ENCODE results near the gene TBC1D5. TPM values are rescaled to one million over a fixed set of nuclear protein-coding genes. Genes with fewer than 3 reads are reported as not detected.
"Not testable (repeated sequence)": the region's sequence is repeated elsewhere in the genome, so short reads cannot be mapped to it uniquely, and the experiment has no call there.

TBC1D5 gene
- total RNA-seq, 1 experiment from 2014 or later: 36.4 TPM

DNA sequence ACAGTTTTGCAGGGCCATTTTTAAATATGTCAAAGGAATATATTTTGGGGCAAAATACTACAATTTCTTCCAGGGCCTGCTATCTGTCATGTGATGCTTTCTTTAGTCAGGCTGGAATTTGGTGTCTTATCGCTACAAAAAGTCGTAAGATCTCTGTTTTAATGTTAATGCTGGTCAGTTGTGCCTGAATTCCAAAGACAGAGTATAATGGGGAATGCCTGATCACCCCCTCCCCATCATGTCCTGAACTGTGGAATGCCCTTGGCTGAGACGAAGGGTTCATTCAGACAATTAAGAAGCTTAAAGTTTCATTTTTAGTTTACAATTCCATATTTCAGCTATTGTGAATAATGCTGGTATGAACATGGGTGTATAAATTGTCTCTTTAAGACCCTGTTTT, 203.0 kb downstream of the TBC1D5 start:
- H3K4me1 ChIP-seq: no peaks in the 10 kb centered on the region
- H3K27ac Mint-ChIP-seq (ENCODE audit: unreplicated experiment): no peak overlapping the region
- H3K27me3 Mint-ChIP-seq (ENCODE audit: insufficient read depth, unreplicated experiment): no peaks in the 10 kb centered on the region
- no peak overlapping the region for H3K4me3 Mint-ChIP-seq (ENCODE audit: unreplicated experiment)
- intact Hi-C loops (cut with micrococcal nuclease; ENCODE audit: unreplicated experiment): no loop called here
- ChIA-PET POLR2A (no interaction called here), CTCF (no interaction called here)
- no peaks in the 10 kb centered on the region for H3K27me3 ChIP-seq (replicated peaks; ENCODE audit: control insufficient read depth, insufficient read depth, low read length)
- BruUV-seq (replicated peaks): no TSS peak
- no peaks in the 10 kb centered on the region for H3K36me3 Mint-ChIP-seq (ENCODE audit: insufficient read depth, unreplicated experiment)
- no peaks in the 10 kb centered on the region for H3K36me3 ChIP-seq (ENCODE audit: control insufficient read depth, insufficient read depth, low read length)
- no peaks in the 10 kb centered on the region for H3K9me3 Mint-ChIP-seq (ENCODE audit: unreplicated experiment)
- no peak for DNase-seq
- no peaks in the 10 kb centered on the region for H3K4me1 Mint-ChIP-seq (ENCODE audit: low read depth, unreplicated experiment)
- H3K9me3 ChIP-seq: no peaks in the 10 kb centered on the region
- TF ChIP-seq, protein P1, sequence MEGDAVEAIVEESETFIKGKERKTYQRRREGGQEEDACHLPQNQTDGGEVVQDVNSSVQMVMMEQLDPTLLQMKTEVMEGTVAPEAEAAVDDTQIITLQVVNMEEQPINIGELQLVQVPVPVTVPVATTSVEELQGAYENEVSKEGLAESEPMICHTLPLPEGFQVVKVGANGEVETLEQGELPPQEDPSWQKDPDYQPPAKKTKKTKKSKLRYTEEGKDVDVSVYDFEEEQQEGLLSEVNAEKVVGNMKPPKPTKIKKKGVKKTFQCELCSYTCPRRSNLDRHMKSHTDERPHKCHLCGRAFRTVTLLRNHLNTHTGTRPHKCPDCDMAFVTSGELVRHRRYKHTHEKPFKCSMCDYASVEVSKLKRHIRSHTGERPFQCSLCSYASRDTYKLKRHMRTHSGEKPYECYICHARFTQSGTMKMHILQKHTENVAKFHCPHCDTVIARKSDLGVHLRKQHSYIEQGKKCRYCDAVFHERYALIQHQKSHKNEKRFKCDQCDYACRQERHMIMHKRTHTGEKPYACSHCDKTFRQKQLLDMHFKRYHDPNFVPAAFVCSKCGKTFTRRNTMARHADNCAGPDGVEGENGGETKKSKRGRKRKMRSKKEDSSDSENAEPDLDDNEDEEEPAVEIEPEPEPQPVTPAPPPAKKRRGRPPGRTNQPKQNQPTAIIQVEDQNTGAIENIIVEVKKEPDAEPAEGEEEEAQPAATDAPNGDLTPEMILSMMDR (IDR thresholded peaks at IDR 0.05; ENCODE audit: insufficient read depth in 1 of 2, low read depth in 1 of 2, low read length in 1 of 2, severe bottlenecking in 1 of 2, unreplicated experiment in 1 of 2): no peak
- H3K4me3 ChIP-seq (ENCODE audit: low read depth, low read length): no peak overlapping the region

DNA sequence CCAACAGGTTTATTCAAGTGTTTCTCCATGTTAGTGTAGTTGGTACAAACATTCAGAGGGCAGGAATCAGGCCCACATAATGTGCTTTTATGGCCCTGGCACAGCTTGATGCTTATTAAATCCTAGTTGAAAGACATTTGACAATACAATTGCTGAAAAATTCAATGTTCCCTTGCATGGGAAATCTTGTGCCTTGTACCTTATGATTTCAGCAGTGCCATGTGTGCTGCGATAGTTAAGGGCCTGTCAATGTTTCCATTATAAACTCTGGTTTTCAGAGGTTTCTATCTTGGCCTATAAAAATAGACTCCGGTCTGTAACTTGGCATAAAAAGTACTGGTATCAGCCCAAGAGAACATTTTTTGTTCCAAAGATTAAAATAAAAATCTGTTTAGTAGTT, 207.2 kb downstream of the TBC1D5 start:
- no peak overlapping the region for H3K4me3 ChIP-seq (ENCODE audit: low read depth, low read length)
- Mint-ChIP-seq H3K4me1 (ENCODE audit: low read depth, unreplicated experiment) (no peaks in the 10 kb centered on the region), H3K36me3 (ENCODE audit: insufficient read depth, unreplicated experiment) (no peaks in the 10 kb centered on the region), H3K4me3 (ENCODE audit: unreplicated experiment) (no peak overlapping the region), H3K27ac (ENCODE audit: unreplicated experiment) (no peak overlapping the region), H3K9me3 (ENCODE audit: unreplicated experiment) (no peaks in the 10 kb centered on the region), H3K27me3 (ENCODE audit: insufficient read depth, unreplicated experiment) (no peaks in the 10 kb centered on the region)
- DNase-seq: no peak
- intact Hi-C loops (cut with micrococcal nuclease; ENCODE audit: unreplicated experiment): no loop called here
- H3K27me3 ChIP-seq (replicated peaks; ENCODE audit: control insufficient read depth, insufficient read depth, low read length): no peaks in the 10 kb centered on the region
- H3K36me3 ChIP-seq (ENCODE audit: control insufficient read depth, insufficient read depth, low read length): no peaks in the 10 kb centered on the region
- ChIA-PET CTCF (no interaction called here), POLR2A (no interaction called here)
- no peaks in the 10 kb centered on the region for H3K9me3 ChIP-seq
- BruUV-seq (replicated peaks): no TSS peak
- H3K4me1 ChIP-seq: no peaks in the 10 kb centered on the region
- TF ChIP-seq, protein P1 (IDR thresholded peaks at IDR 0.05; ENCODE audit: insufficient read depth in 1 of 2, low read depth in 1 of 2, low read length in 1 of 2, severe bottlenecking in 1 of 2, unreplicated experiment in 1 of 2): no peak

DNA sequence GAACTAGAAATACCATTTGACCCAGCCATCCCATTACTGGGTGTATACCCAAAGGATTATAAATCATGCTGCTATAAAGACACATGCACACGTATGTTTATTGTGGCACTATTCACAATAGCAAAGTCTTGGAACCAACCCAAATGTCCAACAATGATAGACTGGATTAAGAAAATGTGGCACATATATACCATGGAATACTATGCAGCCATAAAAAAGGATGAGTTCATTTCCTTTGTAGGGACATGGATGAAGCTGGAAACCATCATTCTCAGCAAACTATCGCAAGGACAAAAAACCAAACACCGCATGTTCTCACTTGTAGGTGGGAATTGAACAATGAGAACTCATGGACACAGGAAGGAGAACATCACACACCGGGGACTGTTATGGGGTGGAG, 210.0 kb downstream of the TBC1D5 start:
- CTCF ChIA-PET; H3K36me3 Mint-ChIP-seq (ENCODE audit: insufficient read depth, unreplicated experiment); POLR2A ChIA-PET; H3K4me1 ChIP-seq; H3K27me3 Mint-ChIP-seq (ENCODE audit: insufficient read depth, unreplicated experiment); H3K4me3 Mint-ChIP-seq (ENCODE audit: unreplicated experiment); H3K27ac Mint-ChIP-seq (ENCODE audit: unreplicated experiment); H3K4me1 Mint-ChIP-seq (ENCODE audit: low read depth, unreplicated experiment); H3K36me3 ChIP-seq (ENCODE audit: control insufficient read depth, insufficient read depth, low read length); BruUV-seq (replicated peaks); H3K27me3 ChIP-seq (replicated peaks; ENCODE audit: control insufficient read depth, insufficient read depth, low read length); H3K9me3 Mint-ChIP-seq (ENCODE audit: unreplicated experiment); intact Hi-C loops (cut with micrococcal nuclease; ENCODE audit: unreplicated experiment); DNase-seq; H3K4me3 ChIP-seq (ENCODE audit: low read depth, low read length); H3K9me3 ChIP-seq: not testable (repeated sequence)

DNA sequence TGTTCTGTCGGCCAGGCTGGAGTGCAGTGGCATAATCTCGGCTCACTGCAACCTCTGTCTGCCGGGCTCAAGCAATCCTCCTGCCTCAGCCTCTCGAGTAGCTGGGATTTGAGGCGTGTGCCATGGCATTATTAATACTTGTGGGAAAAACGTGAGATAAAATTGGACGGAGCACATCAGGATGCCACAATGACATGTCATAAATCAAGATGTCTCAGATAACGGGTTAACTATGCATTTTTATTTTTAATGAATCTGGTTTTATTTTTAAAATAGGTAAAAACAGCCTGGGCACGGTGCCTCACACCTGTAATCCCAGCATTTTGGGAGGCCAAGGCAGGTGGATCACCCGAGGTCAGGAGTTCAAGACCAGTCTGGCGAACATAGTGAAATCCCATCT, 212.8 kb downstream of the TBC1D5 start:
- H3K9me3 Mint-ChIP-seq (ENCODE audit: unreplicated experiment): no peaks in the 10 kb centered on the region
- CTCF ChIA-PET: no interaction called here
- no peaks in the 10 kb centered on the region for H3K36me3 Mint-ChIP-seq (ENCODE audit: insufficient read depth, unreplicated experiment)
- intact Hi-C loops (cut with micrococcal nuclease; ENCODE audit: unreplicated experiment): no loop called here
- Histone ChIP-seq H3K9me3 (no peaks in the 10 kb centered on the region), H3K27me3 (replicated peaks; ENCODE audit: control insufficient read depth, insufficient read depth, low read length) (no peaks in the 10 kb centered on the region), H3K36me3 (ENCODE audit: control insufficient read depth, insufficient read depth, low read length) (no peaks in the 10 kb centered on the region), H3K4me1 (no peaks in the 10 kb centered on the region), H3K4me3 (ENCODE audit: low read depth, low read length) (no peak overlapping the region)
- no peak overlapping the region for H3K4me3 Mint-ChIP-seq (ENCODE audit: unreplicated experiment)
- BruUV-seq (replicated peaks): no TSS peak
- TF ChIP-seq, protein P1 (IDR thresholded peaks at IDR 0.05; ENCODE audit: insufficient read depth in 1 of 2, low read depth in 1 of 2, low read length in 1 of 2, severe bottlenecking in 1 of 2, unreplicated experiment in 1 of 2): no peak
- no peaks in the 10 kb centered on the region for H3K4me1 Mint-ChIP-seq (ENCODE audit: low read depth, unreplicated experiment)
- no peak overlapping the region for H3K27ac Mint-ChIP-seq (ENCODE audit: unreplicated experiment)
- no peaks in the 10 kb centered on the region for H3K27me3 Mint-ChIP-seq (ENCODE audit: insufficient read depth, unreplicated experiment)
- POLR2A ChIA-PET: no interaction called here
- no peak for DNase-seq
